HG02588 (cell line): ENCODE data around the gene SPAG7.

Source experiments
- ATAC-seq: cut with Tn5 transposase; IDR thresholded peaks from one replicate; pipeline ENCODE4 v1.9.1; 2021; ENCODE audit warnings: mild to moderate bottlenecking, moderate library complexity; ENCODE audit not compliant: unreplicated experiment

SPAG7 gene

GRCh38 chr17:4967539-4968485 lies at the start of gene SPAG7:
TSS of gene SPAG7 (minus strand) at chr17:4967817. CDS start at chr17:4967804, 13 bp downstream.
- peak; percentile 55 for ATAC-seq

GRCh38 chr17:5014357-5014756 lies 46.7 kb upstream of the SPAG7 start:
- ATAC-seq: no peak

GRCh38 chr17:5011928-5012327 lies 44.3 kb upstream of the SPAG7 start:
- no peak for ATAC-seq

- ATAC-seq: no peak
Measured at GRCh38 chr17:5003214-5003867, 35.7 kb upstream of the SPAG7 start.

- no peak for ATAC-seq
Measured at GRCh38 chr17:5002121-5002788, 34.6 kb upstream of the SPAG7 start.

- no peak for ATAC-seq
Measured at GRCh38 chr17:5000237-5000639, 32.6 kb upstream of the SPAG7 start.

- no peak for ATAC-seq
Measured at GRCh38 chr17:4999430-5000093, 31.9 kb upstream of the SPAG7 start.

- ATAC-seq: no peak
Measured at GRCh38 chr17:4998732-4999429, 31.3 kb upstream of the SPAG7 start.

GRCh38 chr17:4998027-4998731 lies 30.6 kb upstream of the SPAG7 start:
- ATAC-seq: peak; percentile 6

GRCh38 chr17:4997302-4998026 lies 29.8 kb upstream of the SPAG7 start, which contains the start of the genes INCA1 and KIF1C:
TSS of gene INCA1 (minus strand) at chr17:4997522. CDS start at chr17:4994437, 3,085 bp downstream.
TSS of gene KIF1C (plus strand) at chr17:4997950. CDS start at chr17:5000247, 2,297 bp downstream.
- ATAC-seq: peak; percentile 78

- ATAC-seq: no peak
Measured at GRCh38 chr17:4994081-4994595, 26.5 kb upstream of the SPAG7 start.

- ATAC-seq: peak; percentile 5
Measured at GRCh38 chr17:4987767-4988567, 20.4 kb upstream of the SPAG7 start.

GRCh38 chr17:4986951-4987766 lies 19.5 kb upstream of the SPAG7 start, which contains the start of gene CAMTA2:
TSS of gene CAMTA2 (minus strand) at chr17:4987675. CDS start at chr17:4986222, 1,453 bp downstream.
- ATAC-seq: peak; percentile 58

GRCh38 chr17:4986403-4986802 lies 18.8 kb upstream of the SPAG7 start:
- no peak for ATAC-seq

GRCh38 chr17:4982305-4982704 lies 14.7 kb upstream of the SPAG7 start:
- no peak for ATAC-seq

GRCh38 chr17:4980644-4981216 lies 13.1 kb upstream of the SPAG7 start:
- ATAC-seq: no peak
